ENCODE measurements around the gene LCAT.

- TF ChIP-seq CTCF (IDR thresholded peaks at IDR 0.05): no peak
- no peak for TF ChIP-seq POLR2A (IDR thresholded peaks at IDR 0.05)
- TF ChIP-seq EP300 (IDR thresholded peaks at IDR 0.05): no peak
Measured at GRCh38 chr16:67902831-67903230, 41.1 kb downstream of the LCAT start.

Measured in tibial nerve (tissue), 4 donors.